Gastroesophageal sphincter (tissue), 3 donors: ENCODE results near the gene ACTMAP.

ENCODE experiments used
- POLR2A ChIP-seq, 2 donors: fragments of 450-650 bp; IDR thresholded peaks; one replicate each; pipeline ENCODE4 v1.6.1; 2017; ENCODE audit warnings: antibody characterized with exemption in 2 of 2, mild to moderate bottlenecking in 2 of 2, moderate library complexity in 1 of 2
- TF ChIP-seq, protein P1 (sequence below), 4 experiments: fragments of 200-600 bp in 2 of 4; fragments of 450-650 bp in 2 of 4; sonication (generic) in 1 of 4; IDR thresholded peaks; one replicate each; pipeline ENCODE4 v1.5.1; 2017 to 2019; ENCODE audit warnings: antibody characterized with exemption in 4 of 4, mild to moderate bottlenecking in 2 of 4, moderate library complexity in 2 of 4

DNA sequence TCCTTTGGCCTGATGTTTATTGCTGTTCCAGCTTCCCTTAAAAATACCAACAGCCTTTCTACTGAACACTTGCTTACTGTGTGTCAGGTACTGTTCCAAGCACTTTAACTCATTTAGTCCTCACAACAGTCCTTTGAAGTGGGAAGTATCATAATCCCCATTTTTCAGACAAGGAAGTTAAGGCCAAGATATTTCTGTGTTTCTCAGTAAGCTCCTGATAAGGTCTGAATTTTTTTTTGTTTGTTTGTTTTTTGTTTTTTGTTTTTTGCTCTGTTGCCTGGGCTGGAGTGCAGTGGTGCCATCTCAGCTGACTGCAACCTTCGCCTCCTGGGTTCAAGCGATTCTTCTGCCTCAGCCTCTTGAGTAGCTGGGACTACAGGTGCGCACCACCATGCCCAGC lies 8.2 kb upstream of the ACTMAP start:
- TF ChIP-seq, protein P1, sequence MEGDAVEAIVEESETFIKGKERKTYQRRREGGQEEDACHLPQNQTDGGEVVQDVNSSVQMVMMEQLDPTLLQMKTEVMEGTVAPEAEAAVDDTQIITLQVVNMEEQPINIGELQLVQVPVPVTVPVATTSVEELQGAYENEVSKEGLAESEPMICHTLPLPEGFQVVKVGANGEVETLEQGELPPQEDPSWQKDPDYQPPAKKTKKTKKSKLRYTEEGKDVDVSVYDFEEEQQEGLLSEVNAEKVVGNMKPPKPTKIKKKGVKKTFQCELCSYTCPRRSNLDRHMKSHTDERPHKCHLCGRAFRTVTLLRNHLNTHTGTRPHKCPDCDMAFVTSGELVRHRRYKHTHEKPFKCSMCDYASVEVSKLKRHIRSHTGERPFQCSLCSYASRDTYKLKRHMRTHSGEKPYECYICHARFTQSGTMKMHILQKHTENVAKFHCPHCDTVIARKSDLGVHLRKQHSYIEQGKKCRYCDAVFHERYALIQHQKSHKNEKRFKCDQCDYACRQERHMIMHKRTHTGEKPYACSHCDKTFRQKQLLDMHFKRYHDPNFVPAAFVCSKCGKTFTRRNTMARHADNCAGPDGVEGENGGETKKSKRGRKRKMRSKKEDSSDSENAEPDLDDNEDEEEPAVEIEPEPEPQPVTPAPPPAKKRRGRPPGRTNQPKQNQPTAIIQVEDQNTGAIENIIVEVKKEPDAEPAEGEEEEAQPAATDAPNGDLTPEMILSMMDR (IDR thresholded peaks at IDR 0.05), result no peak
- no peak for TF ChIP-seq POLR2A (IDR thresholded peaks at IDR 0.05)
